HG03457 (cell line): ENCODE data around the gene TMEM74B.
"Not testable (repeated sequence)": the region's sequence is repeated elsewhere in the genome, so short reads cannot be mapped to it uniquely, and the experiment has no call there.

Experiments used
- ATAC-seq: cut with Tn5 transposase; IDR thresholded peaks from one replicate; pipeline ENCODE4 v1.9.1; 2021; ENCODE audit warnings: moderate number of reproducible peaks; ENCODE audit not compliant: unreplicated experiment

TMEM74B gene

GRCh38 chr20:1184638-1185315 lies at the start of gene TMEM74B:
TSS of gene TMEM74B (minus strand) at chr20:1184981. CDS start at chr20:1183801, 1,180 bp downstream.
- ATAC-seq, result no peak

- ATAC-seq, result no peak
These were observed 47.7 kb upstream of the TMEM74B start for GRCh38 chr20:1232286-1233111.

GRCh38 chr20:1229541-1229940 lies 44.8 kb upstream of the TMEM74B start:
- ATAC-seq, result no peak

GRCh38 chr20:1225783-1226654 lies 41.2 kb upstream of the TMEM74B start, which contains the start of gene RAD21L1:
TSS of gene RAD21L1 (plus strand) at chr20:1226044. CDS start at chr20:1228454, 2,410 bp downstream.
- ATAC-seq, result no peak

GRCh38 chr20:1225263-1225782 lies 40.5 kb upstream of the TMEM74B start:
- ATAC-seq, result no peak

GRCh38 chr20:1224205-1224890 lies 39.6 kb upstream of the TMEM74B start:
- no peak for ATAC-seq

GRCh38 chr20:1222750-1223149 lies 38.0 kb upstream of the TMEM74B start:
- ATAC-seq, result not testable (repeated sequence)

GRCh38 chr20:1216527-1217427 lies 32.0 kb upstream of the TMEM74B start:
- ATAC-seq, result not testable (repeated sequence)

- no peak for ATAC-seq
These were observed 30.8 kb upstream of the TMEM74B start for GRCh38 chr20:1215386-1216170.

GRCh38 chr20:1214838-1215261 lies 30.1 kb upstream of the TMEM74B start:
- ATAC-seq, result no peak

GRCh38 chr20:1212607-1213396 lies 28.0 kb upstream of the TMEM74B start:
- ATAC-seq, result no peak

- ATAC-seq, result no peak
These were observed 27.2 kb upstream of the TMEM74B start for GRCh38 chr20:1212023-1212422.

- ATAC-seq, result no peak
These were observed 25.7 kb upstream of the TMEM74B start for GRCh38 chr20:1210501-1210900.

- ATAC-seq, result no peak
These were observed 24.9 kb upstream of the TMEM74B start for GRCh38 chr20:1209447-1210387.

GRCh38 chr20:1207293-1207878 lies 22.6 kb upstream of the TMEM74B start:
- ATAC-seq, result no peak
